ENCODE measurements around the gene ZNF830. TPM values are rescaled to one million over a fixed set of nuclear protein-coding genes. Genes with fewer than 3 reads are reported as not detected.

Gene ZNF830
- total and polyA plus RNA-seq, 2 of the 13 experiments (the other 11 are each of a cell fraction or from before 2014, with no cell fraction given) = 6.1 to 19.0 TPM

DNA sequence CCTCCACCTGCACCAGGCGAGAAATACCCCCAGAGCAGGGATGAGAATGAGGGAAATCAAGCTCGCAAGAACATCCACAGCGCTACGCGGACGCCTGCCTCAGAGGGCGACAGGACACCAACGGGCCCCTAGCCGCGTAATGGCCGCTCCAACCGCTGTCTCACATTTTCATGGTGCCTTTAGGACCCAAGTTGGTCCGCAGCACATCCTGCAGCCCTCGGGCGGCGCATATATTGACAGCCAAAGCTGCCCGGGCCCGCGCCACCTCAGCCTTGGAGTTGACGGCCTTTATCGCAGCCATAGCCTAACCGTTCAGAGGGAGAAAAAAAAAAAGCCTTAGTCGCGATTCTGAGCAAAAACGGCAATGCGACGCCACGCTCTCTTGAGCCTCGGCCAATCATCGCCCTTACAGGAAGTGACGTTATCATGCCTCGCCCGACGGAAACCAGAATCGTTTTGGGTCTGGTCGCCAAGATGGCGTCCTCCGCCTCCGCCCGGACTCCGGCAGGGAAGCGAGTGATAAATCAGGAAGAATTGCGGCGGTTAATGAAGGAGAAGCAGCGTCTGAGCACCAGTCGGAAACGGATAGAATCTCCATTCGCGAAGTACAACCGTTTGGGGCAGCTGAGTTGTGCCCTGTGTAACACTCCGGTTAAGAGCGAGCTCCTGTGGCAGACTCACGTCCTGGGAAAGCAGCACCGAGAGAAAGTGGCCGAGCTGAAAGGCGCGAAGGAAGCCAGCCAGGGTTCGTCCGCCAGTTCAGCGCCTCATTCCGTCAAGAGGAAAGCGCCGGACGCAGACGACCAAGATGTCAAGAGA lies at the start of gene ZNF830, which contains the start of gene CCT6B (continued):
- 0 out of 2 replicates have a peak, but pooled peaks have one; percentile 41 for TF ChIP-seq ZNF232 (CRISPR knock-in tag; IDR thresholded peaks at IDR 0.05; ENCODE audit: borderline replicate concordance)
- TF ChIP-seq ZSCAN30 (CRISPR knock-in tag; IDR thresholded peaks at IDR 0.05) = no peak
- 0 out of 2 replicates have a peak, but pooled peaks have one; percentile 49 for TF ChIP-seq ZSCAN9 (CRISPR knock-in tag; IDR thresholded peaks at IDR 0.05; ENCODE audit: borderline replicate concordance)
- TF ChIP-seq THAP8 (CRISPR knock-in tag; IDR thresholded peaks at IDR 0.05; ENCODE audit: borderline replicate concordance) = no peak
- TF ChIP-seq ZFP1 (CRISPR knock-in tag; IDR thresholded peaks at IDR 0.05) = peak; percentile 64; the same call in 1 of the 2 replicates
- TF ChIP-seq, protein P1, sequence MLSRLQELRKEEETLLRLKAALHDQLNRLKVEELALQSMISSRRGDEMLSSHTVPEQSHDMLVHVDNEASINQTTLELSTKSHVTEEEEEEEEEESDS (CRISPR knock-in tag; IDR thresholded peaks at IDR 0.05; ENCODE audit: borderline replicate concordance) = no peak
- TF ChIP-seq FOXC1 (CRISPR knock-in tag; IDR thresholded peaks at IDR 0.05; ENCODE audit: borderline replicate concordance) = peak; percentile 88; the same call in 1 of the 2 replicates
- TF ChIP-seq, protein P2, sequence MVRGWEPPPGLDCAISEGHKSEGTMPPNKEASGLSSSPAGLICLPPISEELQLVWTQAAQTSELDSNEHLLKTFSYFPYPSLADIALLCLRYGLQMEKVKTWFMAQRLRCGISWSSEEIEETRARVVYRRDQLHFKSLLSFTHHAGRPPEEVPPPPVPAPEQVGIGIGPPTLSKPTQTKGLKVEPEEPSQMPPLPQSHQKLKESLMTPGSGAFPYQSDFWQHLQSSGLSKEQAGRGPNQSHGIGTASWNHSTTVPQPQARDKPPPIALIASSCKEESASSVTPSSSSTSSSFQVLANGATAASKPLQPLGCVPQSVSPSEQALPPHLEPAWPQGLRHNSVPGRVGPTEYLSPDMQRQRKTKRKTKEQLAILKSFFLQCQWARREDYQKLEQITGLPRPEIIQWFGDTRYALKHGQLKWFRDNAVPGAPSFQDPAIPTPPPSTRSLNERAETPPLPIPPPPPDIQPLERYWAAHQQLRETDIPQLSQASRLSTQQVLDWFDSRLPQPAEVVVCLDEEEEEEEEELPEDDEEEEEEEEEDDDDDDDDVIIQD (CRISPR knock-in tag; IDR thresholded peaks at IDR 0.05; ENCODE audit: low read depth) = peak; percentile 93; the same call in 1 of the 2 replicates
- no peak; the same call in 1 of the 2 replicates for TF ChIP-seq CSRNP2 (CRISPR knock-in tag; conservative IDR thresholded peaks at IDR 0.05; ENCODE audit: low read depth)
- TF ChIP-seq PITX1 (CRISPR knock-in tag; IDR thresholded peaks at IDR 0.05) = no peak
- TF ChIP-seq ZNF619 (CRISPR knock-in tag; IDR thresholded peaks at IDR 0.05) = no peak; the same call in 1 of the 2 replicates
- no peak for TF ChIP-seq IKZF1 (IDR thresholded peaks at IDR 0.05)
- peak; percentile 68; the same call in 1 of the 2 replicates for TF ChIP-seq ISL2 (CRISPR knock-in tag; IDR thresholded peaks at IDR 0.05)
- TF ChIP-seq ZNF674 (CRISPR knock-in tag; IDR thresholded peaks at IDR 0.05; ENCODE audit: low read depth) = no peak
- TF ChIP-seq, protein P3, sequence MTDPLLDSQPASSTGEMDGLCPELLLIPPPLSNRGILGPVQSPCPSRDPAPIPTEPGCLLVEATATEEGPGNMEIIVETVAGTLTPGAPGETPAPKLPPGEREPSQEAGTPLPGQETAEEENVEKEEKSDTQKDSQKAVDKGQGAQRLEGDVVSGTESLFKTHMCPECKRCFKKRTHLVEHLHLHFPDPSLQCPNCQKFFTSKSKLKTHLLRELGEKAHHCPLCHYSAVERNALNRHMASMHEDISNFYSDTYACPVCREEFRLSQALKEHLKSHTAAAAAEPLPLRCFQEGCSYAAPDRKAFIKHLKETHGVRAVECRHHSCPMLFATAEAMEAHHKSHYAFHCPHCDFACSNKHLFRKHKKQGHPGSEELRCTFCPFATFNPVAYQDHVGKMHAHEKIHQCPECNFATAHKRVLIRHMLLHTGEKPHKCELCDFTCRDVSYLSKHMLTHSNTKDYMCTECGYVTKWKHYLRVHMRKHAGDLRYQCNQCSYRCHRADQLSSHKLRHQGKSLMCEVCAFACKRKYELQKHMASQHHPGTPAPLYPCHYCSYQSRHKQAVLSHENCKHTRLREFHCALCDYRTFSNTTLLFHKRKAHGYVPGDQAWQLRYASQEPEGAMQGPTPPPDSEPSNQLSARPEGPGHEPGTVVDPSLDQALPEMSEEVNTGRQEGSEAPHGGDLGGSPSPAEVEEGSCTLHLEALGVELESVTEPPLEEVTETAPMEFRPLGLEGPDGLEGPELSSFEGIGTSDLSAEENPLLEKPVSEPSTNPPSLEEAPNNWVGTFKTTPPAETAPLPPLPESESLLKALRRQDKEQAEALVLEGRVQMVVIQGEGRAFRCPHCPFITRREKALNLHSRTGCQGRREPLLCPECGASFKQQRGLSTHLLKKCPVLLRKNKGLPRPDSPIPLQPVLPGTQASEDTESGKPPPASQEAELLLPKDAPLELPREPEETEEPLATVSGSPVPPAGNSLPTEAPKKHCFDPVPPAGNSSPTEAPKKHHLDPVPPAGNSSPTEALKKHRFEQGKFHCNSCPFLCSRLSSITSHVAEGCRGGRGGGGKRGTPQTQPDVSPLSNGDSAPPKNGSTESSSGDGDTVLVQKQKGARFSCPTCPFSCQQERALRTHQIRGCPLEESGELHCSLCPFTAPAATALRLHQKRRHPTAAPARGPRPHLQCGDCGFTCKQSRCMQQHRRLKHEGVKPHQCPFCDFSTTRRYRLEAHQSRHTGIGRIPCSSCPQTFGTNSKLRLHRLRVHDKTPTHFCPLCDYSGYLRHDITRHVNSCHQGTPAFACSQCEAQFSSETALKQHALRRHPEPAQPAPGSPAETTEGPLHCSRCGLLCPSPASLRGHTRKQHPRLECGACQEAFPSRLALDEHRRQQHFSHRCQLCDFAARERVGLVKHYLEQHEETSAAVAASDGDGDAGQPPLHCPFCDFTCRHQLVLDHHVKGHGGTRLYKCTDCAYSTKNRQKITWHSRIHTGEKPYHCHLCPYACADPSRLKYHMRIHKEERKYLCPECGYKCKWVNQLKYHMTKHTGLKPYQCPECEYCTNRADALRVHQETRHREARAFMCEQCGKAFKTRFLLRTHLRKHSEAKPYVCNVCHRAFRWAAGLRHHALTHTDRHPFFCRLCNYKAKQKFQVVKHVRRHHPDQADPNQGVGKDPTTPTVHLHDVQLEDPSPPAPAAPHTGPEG (CRISPR knock-in tag; IDR thresholded peaks at IDR 0.05) = no peak
- no peak for TF ChIP-seq ZNF7 (CRISPR knock-in tag; IDR thresholded peaks at IDR 0.05)
